CD4-positive, CD25-positive, alpha-beta regulatory T cell (primary cell): Measurements from ENCODE around the gene PLEKHG3. TPM values are rescaled to one million over a fixed set of nuclear protein-coding genes. Genes with fewer than 3 reads are reported as not detected.

Experiments
- ATAC-seq, 2 donors: fragments of 150-1000 bp; cut with Tn5 transposase; one replicate each; pipeline ENCODE4 v1.10.0; 2021; ENCODE audit warnings: low read depth in 2 of 2, moderate number of reproducible peaks in 2 of 2, moderate library complexity in 1 of 2
- DNase-seq, 3 donors: peaks; one replicate each; pipeline versions ENCODE4 v3.0.0 to v3.0.0-alpha.2; 2012 to 2022; ENCODE audit warnings: mixed read lengths in 1 of 3
- H3K27ac ChIP-seq: one replicate; pipeline ENCODE4 v1.7.0; 2013; ENCODE audit warnings: mild to moderate bottlenecking, low read length; ENCODE audit not compliant: insufficient read depth, poor library complexity, severe bottlenecking
- H3K27me3 ChIP-seq: one replicate; pipeline ENCODE4 v1.7.0; 2013; ENCODE audit warnings: low read length; ENCODE audit not compliant: control insufficient read depth, insufficient read depth
- H3K36me3 ChIP-seq: one replicate; pipeline ENCODE4 v1.7.0; 2013; ENCODE audit warnings: mild to moderate bottlenecking, low read length, moderate library complexity; ENCODE audit not compliant: control insufficient read depth, insufficient read depth
- H3K4me1 ChIP-seq: 2 replicates; pipeline ENCODE4 v1.7.0; 2013; ENCODE audit warnings: mild to moderate bottlenecking, low read length; ENCODE audit not compliant: insufficient read depth, control insufficient read depth, poor library complexity, severe bottlenecking
- H3K4me3 ChIP-seq: one replicate; pipeline ENCODE4 v1.7.0; 2013; ENCODE audit warnings: low read depth, mild to moderate bottlenecking, low read length, moderate library complexity
- H3K9me3 ChIP-seq, 2 experiments: 1 replicate in 1 of 2; 2 replicates in 1 of 2; pipeline ENCODE4 v1.7.0; 2013; ENCODE audit warnings: low read length in 2 of 2, mild to moderate bottlenecking in 1 of 2, moderate library complexity in 1 of 2; ENCODE audit not compliant: control insufficient read depth in 2 of 2
- H3K27ac Mint-ChIP-seq, 3 donors: one replicate each; pipeline ENCODE4 v1.8.0; 2020 to 2022; ENCODE audit warnings: mild to moderate bottlenecking in 3 of 3, mixed read lengths in 3 of 3, moderate library complexity in 2 of 3
- H3K27me3 Mint-ChIP-seq: one replicate; pipeline ENCODE4 v1.8.0; 2022; ENCODE audit warnings: mild to moderate bottlenecking, mixed read lengths
- H3K36me3 Mint-ChIP-seq: one replicate; pipeline ENCODE4 v1.8.0; 2020; ENCODE audit warnings: mixed read lengths
- H3K4me1 Mint-ChIP-seq, 4 donors: one replicate each; pipeline ENCODE4 v1.8.0; 2020 to 2022; ENCODE audit warnings: mixed read lengths in 4 of 4, mild to moderate bottlenecking in 1 of 4
- H3K4me3 Mint-ChIP-seq, 4 donors: one replicate each; pipeline ENCODE4 v1.8.0; 2020 to 2022; ENCODE audit warnings: mild to moderate bottlenecking in 4 of 4, mixed read lengths in 4 of 4, moderate library complexity in 3 of 4
- H3K9me3 Mint-ChIP-seq, 7 donors: one replicate each; pipeline ENCODE4 v1.8.0; 2020 to 2022; ENCODE audit warnings: mixed read lengths in 7 of 7, mild to moderate bottlenecking in 3 of 7, moderate library complexity in 2 of 7
- polyA plus RNA-seq, 4 donors: library from polyadenylated mRNA; unstranded; fragments of 300-500 nt; fragmentation: Illumina TruSeq; gene quantifications; one replicate each; pipeline ENCODE4 v1.2.3, GENCODE V29; 2021
- total RNA-seq: library from RNA; stranded (reverse); gene quantifications from one replicate; pipeline ENCODE4 v1.2.3, GENCODE V29; 2022

Gene PLEKHG3
- total and polyA plus RNA-seq, 5 donors from 2014 or later, result 2.1 to 31.9 (median 4.7) TPM

GRCh38 chr14:64702493-64703394, 1.5 kb upstream of the PLEKHG3 start:
- peaks cover 15 to 44% (median 32%) of the 10 kb centered on the region in 4 donors for H3K4me1 Mint-ChIP-seq
- peaks cover 78% of the 10 kb centered on the region for H3K27me3 Mint-ChIP-seq
- peak overlapping the region; percentile 76 to 87 (median 81) for H3K4me3 Mint-ChIP-seq
- H3K27ac ChIP-seq, result no peak overlapping the region
- DNase-seq (peak in 1 of 3 donors; percentile 36), ATAC-seq (no peak)
- no peaks in the 10 kb centered on the region for H3K36me3 Mint-ChIP-seq
- H3K27me3 ChIP-seq, result peaks cover 16% of the 10 kb centered on the region
- H3K4me1 ChIP-seq, result peaks cover 42% of the 10 kb centered on the region
- H3K4me3 ChIP-seq, result peak overlapping the region; percentile 72
- H3K27ac Mint-ChIP-seq, result peak overlapping the region in 2 of 3 donors; percentile 0 to 89
- H3K9me3 Mint-ChIP-seq, result peaks cover 0 to 5% (median 0%) of the 10 kb centered on the region in 7 donors
- H3K9me3 ChIP-seq, result no peaks in the 10 kb centered on the region
- no peaks in the 10 kb centered on the region for H3K36me3 ChIP-seq

DNA sequence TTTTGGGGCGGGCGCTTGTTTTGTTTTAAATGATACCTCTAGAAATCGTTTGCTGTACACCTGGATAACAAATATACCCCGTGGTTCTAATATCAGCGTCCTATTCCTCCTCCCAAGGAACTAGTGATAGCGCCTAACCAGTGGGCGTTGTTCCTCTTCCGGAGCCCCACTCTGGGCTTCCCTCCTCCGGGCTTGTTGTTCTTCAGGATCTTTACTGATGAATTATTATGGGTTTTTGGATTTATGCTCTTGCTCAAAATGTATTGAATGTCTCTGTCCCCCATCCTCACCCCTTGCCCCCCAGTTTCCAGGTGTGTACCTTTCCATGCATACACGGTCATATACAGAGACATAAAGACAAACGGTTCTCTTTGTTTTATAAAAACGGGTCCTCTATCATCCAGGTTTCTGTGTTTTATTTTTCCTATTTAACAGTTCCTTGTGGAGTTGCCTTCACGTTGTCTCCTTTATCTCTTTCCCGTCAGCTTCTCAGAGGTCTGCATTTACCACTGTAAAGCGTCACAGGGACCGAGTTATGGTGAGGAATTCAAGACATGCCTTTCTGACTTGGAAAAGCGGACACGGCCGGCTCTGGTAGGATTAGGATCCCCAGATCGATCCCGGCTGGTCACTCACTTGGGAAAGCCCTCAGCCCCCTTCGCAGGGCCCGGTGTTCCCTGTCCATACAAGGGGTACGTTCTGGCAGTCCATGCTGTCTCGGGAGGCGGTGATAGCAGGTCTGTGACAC, 655 bp upstream of the PLEKHG3 start:
- H3K4me1 ChIP-seq, result peaks cover 50% of the 10 kb centered on the region

GRCh38 chr14:64704743-64705380, 638 bp downstream of the PLEKHG3 start:
- H3K27ac Mint-ChIP-seq, result no peak overlapping the region
- no peaks in the 10 kb centered on the region for H3K36me3 Mint-ChIP-seq
- DNase-seq, result no peak
- Histone ChIP-seq H3K27ac (peak overlapping the region; percentile 14), H3K36me3 (no peaks in the 10 kb centered on the region), H3K9me3 (no peaks in the 10 kb centered on the region), H3K4me1 (peaks cover 56% of the 10 kb centered on the region), H3K27me3 (peaks cover 13% of the 10 kb centered on the region), H3K4me3 (peak overlapping the region; percentile 41)
- peaks cover 65% of the 10 kb centered on the region for H3K27me3 Mint-ChIP-seq
- H3K4me1 Mint-ChIP-seq, result peaks cover 18 to 53% (median 39%) of the 10 kb centered on the region in 4 donors
- peak overlapping the region; percentile 70 to 90 (median 85) for H3K4me3 Mint-ChIP-seq
- ATAC-seq, result no peak
- H3K9me3 Mint-ChIP-seq, result peaks cover 0 to 5% (median 0%) of the 10 kb centered on the region in 7 donors

More for the DNA sequence above, 655 bp upstream of the PLEKHG3 start:
- H3K36me3 Mint-ChIP-seq, result no peaks in the 10 kb centered on the region
- peak overlapping the region in 2 of 3 donors; percentile 0 to 89 for H3K27ac Mint-ChIP-seq
- Histone ChIP-seq H3K27ac (no peak overlapping the region), H3K4me3 (peak overlapping the region; percentile 72), H3K27me3 (peaks cover 15% of the 10 kb centered on the region), H3K36me3 (no peaks in the 10 kb centered on the region), H3K9me3 (no peaks in the 10 kb centered on the region)
- H3K4me1 Mint-ChIP-seq, result peaks cover 18 to 49% (median 35%) of the 10 kb centered on the region in 4 donors
- peaks cover 74% of the 10 kb centered on the region for H3K27me3 Mint-ChIP-seq
- no peak for ATAC-seq
- no peak for DNase-seq
- peak overlapping the region; percentile 76 to 87 (median 81) for H3K4me3 Mint-ChIP-seq
- peaks cover 0 to 5% (median 0%) of the 10 kb centered on the region in 7 donors for H3K9me3 Mint-ChIP-seq

DNA sequence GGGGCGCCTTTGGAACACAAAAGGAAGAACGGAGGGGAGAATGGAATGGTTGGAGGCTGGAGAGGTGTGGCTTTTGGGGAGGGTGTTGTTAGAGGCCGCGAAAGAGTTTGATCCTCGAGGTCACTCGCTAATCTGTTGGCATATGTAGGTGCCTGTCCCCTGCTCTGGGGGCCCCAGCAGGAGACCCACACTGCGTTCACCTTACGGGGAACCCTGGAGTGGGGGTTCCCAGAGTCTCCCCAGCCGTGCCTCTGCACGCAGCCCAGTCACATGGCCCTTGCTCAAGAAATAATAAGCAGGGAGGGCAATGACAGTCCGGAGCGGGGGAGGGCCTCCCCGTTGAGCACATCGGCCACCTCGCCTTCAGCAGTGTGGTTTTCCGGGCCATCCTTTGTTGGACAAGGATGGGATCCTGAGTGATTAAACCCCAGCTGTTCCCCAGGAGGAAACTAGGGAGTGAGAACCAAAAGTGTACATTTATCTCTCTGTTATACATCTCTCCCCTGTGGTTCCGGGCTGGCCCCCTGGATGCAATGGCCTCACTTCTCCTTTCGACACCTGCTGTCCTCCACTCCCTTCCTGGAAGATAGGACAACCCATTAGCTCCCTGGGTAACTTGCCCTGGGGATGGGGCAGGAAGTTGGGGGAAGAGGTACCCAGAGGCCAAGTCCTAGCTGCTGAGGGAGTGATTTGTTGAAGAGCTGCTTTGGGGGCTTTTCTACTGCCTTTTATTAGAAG, 1.3 kb downstream of the PLEKHG3 start:
- peak in 1 of 2 donors; percentile 35 for ATAC-seq
- peaks cover 13% of the 10 kb centered on the region for H3K27me3 ChIP-seq
- H3K4me3 ChIP-seq, result peak overlapping the region; percentile 41
- H3K9me3 ChIP-seq, result no peaks in the 10 kb centered on the region
- Mint-ChIP-seq H3K27ac (peak overlapping the region in 1 of 3 donors; percentile 73), H3K4me3 (peak overlapping the region; percentile 70 to 90 (median 85)), H3K27me3 (peaks cover 58% of the 10 kb centered on the region), H3K4me1 (peaks cover 18 to 57% (median 40%) of the 10 kb centered on the region in 4 donors), H3K9me3 (peaks cover 0 to 5% (median 0%) of the 10 kb centered on the region in 7 donors), H3K36me3 (no peaks in the 10 kb centered on the region)
- peaks cover 59% of the 10 kb centered on the region for H3K4me1 ChIP-seq
- H3K27ac ChIP-seq, result peak overlapping the region; percentile 14
- no peaks in the 10 kb centered on the region for H3K36me3 ChIP-seq
- no peak for DNase-seq

- H3K27me3 Mint-ChIP-seq, result peaks cover 52% of the 10 kb centered on the region
- Histone ChIP-seq H3K4me3 (peak overlapping the region; percentile 37), H3K27ac (no peak overlapping the region), H3K4me1 (peaks cover 59% of the 10 kb centered on the region), H3K27me3 (peaks cover 13% of the 10 kb centered on the region), H3K9me3 (no peaks in the 10 kb centered on the region), H3K36me3 (no peaks in the 10 kb centered on the region)
- H3K4me1 Mint-ChIP-seq, result peaks cover 18 to 57% (median 41%) of the 10 kb centered on the region in 4 donors
- ATAC-seq (no peak), DNase-seq (no peak)
- no peak overlapping the region for H3K27ac Mint-ChIP-seq
- H3K36me3 Mint-ChIP-seq, result no peaks in the 10 kb centered on the region
- peak overlapping the region; percentile 70 to 90 (median 85) for H3K4me3 Mint-ChIP-seq
- peaks cover 0 to 5% (median 0%) of the 10 kb centered on the region in 7 donors for H3K9me3 Mint-ChIP-seq
Measured at GRCh38 chr14:64706119-64706592, 1.9 kb downstream of the PLEKHG3 start.

DNA sequence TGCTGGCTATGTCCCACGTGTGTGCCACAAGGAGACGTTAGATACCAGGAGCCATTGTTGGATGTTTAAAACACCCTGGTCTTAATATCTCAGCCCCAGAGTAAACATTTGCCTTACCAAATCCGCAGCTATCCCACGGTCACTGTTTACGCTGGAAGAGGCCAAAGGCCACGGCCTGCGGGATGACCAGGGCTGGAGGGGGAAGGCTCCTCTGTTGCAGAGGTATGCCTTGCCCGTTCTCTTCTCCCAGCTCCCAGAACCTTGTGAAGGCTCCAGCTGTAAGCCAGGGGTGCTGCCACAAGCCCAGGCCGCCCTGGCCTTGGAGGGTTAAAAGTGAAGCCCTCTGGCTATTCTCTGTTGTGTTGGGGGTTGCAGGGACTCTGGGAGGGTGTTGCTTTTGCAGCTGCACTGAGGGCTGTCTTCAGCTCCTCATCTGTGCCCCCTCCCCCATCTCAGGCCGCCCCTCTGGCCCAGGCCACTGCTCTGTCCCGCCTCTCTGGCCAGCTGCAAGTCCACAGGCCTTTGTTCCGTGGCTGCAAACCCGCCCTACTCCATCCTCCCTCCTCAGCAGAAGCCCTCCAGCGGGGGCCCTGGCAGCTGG, 2.5 kb downstream of the PLEKHG3 start:
- peaks cover 59% of the 10 kb centered on the region for H3K4me1 ChIP-seq
- H3K27ac ChIP-seq, result no peak overlapping the region
- no peak overlapping the region for H3K27ac Mint-ChIP-seq
- H3K4me3 ChIP-seq, result peak overlapping the region; percentile 37
- ATAC-seq (no peak), DNase-seq (no peak)
- H3K27me3 Mint-ChIP-seq, result peaks cover 47% of the 10 kb centered on the region
- no peaks in the 10 kb centered on the region for H3K9me3 ChIP-seq
- H3K4me1 Mint-ChIP-seq, result peaks cover 18 to 57% (median 41%) of the 10 kb centered on the region in 4 donors
- peaks cover 0 to 5% (median 0%) of the 10 kb centered on the region in 7 donors for H3K9me3 Mint-ChIP-seq
- H3K27me3 ChIP-seq, result peaks cover 12% of the 10 kb centered on the region
- H3K36me3 Mint-ChIP-seq, result no peaks in the 10 kb centered on the region
- peak overlapping the region in 3 of 4 donors; percentile 73 to 87 (median 83) for H3K4me3 Mint-ChIP-seq
- H3K36me3 ChIP-seq, result no peaks in the 10 kb centered on the region
